HEK293 (cell line): ENCODE data around the gene CFAP43.

Experiments
- CTCF ChIA-PET: fragments of 350-600 bp; formaldehyde crosslinking; extraction: SDS; loops from one replicate; lab custom pipeline; 2021; ENCODE audit warnings: antibody characterized with exemption; lab: Yijun Ruan, JAX
- POLR2A ChIA-PET: fragments of 300-600 bp; formaldehyde crosslinking; extraction: SDS; loops from one replicate; lab custom pipeline; 2020; ENCODE audit warnings: antibody characterized with exemption, inconsistent platforms; lab: Yijun Ruan, JAX
- H3K27ac ChIP-seq: fragments of 200-500 bp; sonication (Bioruptor generic); 2 replicates; pipeline ENCODE4 v1.5.1; 2014; ENCODE audit warnings: low read depth, low read length, control low read depth, inconsistent platforms; ENCODE audit errors: extremely low read depth
- H3K36me3 ChIP-seq, 2 experiments: fragments of 200-500 bp in 1 of 2; sonication (Bioruptor generic) in 1 of 2; 1 replicate in 1 of 2; 2 replicates in 1 of 2; pipeline ENCODE4 v1.5.1; 2014 to 2017; ENCODE audit warnings: inconsistent platforms in 2 of 2, low read length in 2 of 2; ENCODE audit not compliant: control insufficient read depth in 2 of 2, insufficient read depth in 1 of 2
- H3K4me1 ChIP-seq: fragments of 200-500 bp; sonication (Bioruptor generic); 2 replicates; pipeline ENCODE4 v1.5.1; 2014; ENCODE audit warnings: mild to moderate bottlenecking, low read length, inconsistent platforms; ENCODE audit not compliant: control insufficient read depth, insufficient read depth
- H3K4me3 ChIP-seq: 2 replicates; pipeline ENCODE4 v1.5.1; 2011; ENCODE audit warnings: low read depth, mild to moderate bottlenecking, control low read depth, low read length, moderate library complexity
- H3K9me3 ChIP-seq: fragments of 200-500 bp; sonication (Bioruptor generic); 2 replicates; pipeline ENCODE4 v1.5.1; 2014; ENCODE audit warnings: low read depth, low read length, inconsistent platforms; ENCODE audit not compliant: control insufficient read depth, insufficient read depth
- EGR2 ChIP-seq: fragments of 450-650 bp; formaldehyde crosslinking; IDR thresholded peaks from 2 replicates; pipeline ENCODE4 v1.5.1; 2016; ENCODE audit warnings: low read depth, missing biosample characterization, missing genetic modification characterization
- FEZF1 ChIP-seq: fragments of 450-650 bp; formaldehyde crosslinking; IDR thresholded peaks from 2 replicates; pipeline ENCODE4 v1.5.1; 2016; ENCODE audit warnings: missing biosample characterization, missing genetic modification characterization
- KLF16 ChIP-seq: fragments of 450-650 bp; formaldehyde crosslinking; IDR thresholded peaks from 2 replicates; pipeline ENCODE4 v1.5.1; 2017; ENCODE audit warnings: missing biosample characterization, missing genetic modification characterization
- KLF7 ChIP-seq: fragments of 450-650 bp; formaldehyde crosslinking; IDR thresholded peaks from 2 replicates; pipeline ENCODE4 v1.5.1; 2016; ENCODE audit warnings: missing biosample characterization, missing genetic modification characterization, borderline replicate concordance
- PBX3 ChIP-seq: sonication (generic); formaldehyde crosslinking; IDR thresholded peaks from 2 replicates; pipeline ENCODE4 v1.8.1; 2022; ENCODE audit warnings: mild to moderate bottlenecking, moderate library complexity, missing genetic modification reagents
- PRDM1 ChIP-seq: fragments of 450-650 bp; formaldehyde crosslinking; IDR thresholded peaks from 2 replicates; pipeline ENCODE4; 2016; ENCODE audit warnings: missing biosample characterization, missing genetic modification characterization
- PRDM4 ChIP-seq: fragments of 450-650 bp; formaldehyde crosslinking; IDR thresholded peaks from 2 replicates; pipeline ENCODE4 v1.5.1; 2017; ENCODE audit warnings: missing biosample characterization, missing genetic modification characterization
- TCF7L2 ChIP-seq: IDR thresholded peaks from 2 replicates; pipeline ENCODE4 v1.6.1; 2011; ENCODE audit warnings: low read depth, mild to moderate bottlenecking, inconsistent platforms, low read length, moderate library complexity, borderline replicate concordance
- ZBTB11 ChIP-seq: fragments of 450-650 bp; formaldehyde crosslinking; conservative IDR thresholded peaks from 2 replicates; pipeline ENCODE4 v1.5.1; 2016; ENCODE audit warnings: low read depth, missing biosample characterization, missing genetic modification characterization
- ZBTB17 ChIP-seq: fragments of 450-650 bp; formaldehyde crosslinking; IDR thresholded peaks from 2 replicates; pipeline ENCODE4 v1.5.1; 2016; ENCODE audit warnings: missing biosample characterization, missing genetic modification characterization
- ZBTB20 ChIP-seq: fragments of 450-650 bp; formaldehyde crosslinking; IDR thresholded peaks from 2 replicates; pipeline ENCODE4 v1.5.1; 2016; ENCODE audit warnings: missing biosample characterization, missing genetic modification characterization
- ZBTB7A ChIP-seq: fragments of 450-650 bp; formaldehyde crosslinking; IDR thresholded peaks from 2 replicates; pipeline ENCODE4 v1.5.1; 2016; ENCODE audit warnings: low read depth, missing biosample characterization, missing genetic modification characterization
- ZNF132 ChIP-seq: fragments of 450-650 bp; formaldehyde crosslinking; IDR thresholded peaks from 2 replicates; pipeline ENCODE4 v1.5.1; 2017; ENCODE audit warnings: missing biosample characterization, missing genetic modification characterization, borderline replicate concordance
- ZNF133 ChIP-seq: fragments of 450-650 bp; formaldehyde crosslinking; IDR thresholded peaks from 2 replicates; pipeline ENCODE4 v1.5.1; 2016; ENCODE audit warnings: missing biosample characterization, missing genetic modification characterization
- ZNF169 ChIP-seq: fragments of 450-650 bp; formaldehyde crosslinking; IDR thresholded peaks from 2 replicates; pipeline ENCODE4 v1.5.1; 2016; ENCODE audit warnings: missing biosample characterization, missing genetic modification characterization
- ZNF174 ChIP-seq: fragments of 450-650 bp; formaldehyde crosslinking; IDR thresholded peaks from 2 replicates; pipeline ENCODE4 v1.5.0; 2017; ENCODE audit warnings: missing biosample characterization, mild to moderate bottlenecking, missing genetic modification characterization
- ZNF266 ChIP-seq: fragments of 450-650 bp; formaldehyde crosslinking; IDR thresholded peaks from 2 replicates; pipeline ENCODE4 v1.5.1; 2016; ENCODE audit warnings: missing biosample characterization, missing genetic modification characterization, low read depth
- ZNF426 ChIP-seq: fragments of 450-650 bp; formaldehyde crosslinking; IDR thresholded peaks from 2 replicates; pipeline ENCODE4 v1.5.1; 2017; ENCODE audit warnings: missing biosample characterization, missing genetic modification characterization, mild to moderate bottlenecking, inconsistent platforms, moderate library complexity
- ZNF48 ChIP-seq: fragments of 450-650 bp; formaldehyde crosslinking; IDR thresholded peaks from 2 replicates; pipeline ENCODE4 v1.5.1; 2016; ENCODE audit warnings: missing biosample characterization, missing genetic modification characterization
- ZNF560 ChIP-seq: fragments of 450-650 bp; formaldehyde crosslinking; IDR thresholded peaks from 2 replicates; pipeline ENCODE4 v1.5.1; 2017; ENCODE audit warnings: missing biosample characterization, missing genetic modification characterization, borderline replicate concordance
- ZNF585B ChIP-seq: fragments of 450-650 bp; formaldehyde crosslinking; IDR thresholded peaks from 2 replicates; pipeline ENCODE4 v1.5.1; 2016; ENCODE audit warnings: missing biosample characterization, missing genetic modification characterization
- ZNF596 ChIP-seq: fragments of 450-650 bp; IDR thresholded peaks from 2 replicates; pipeline ENCODE4 v1.5.0; 2018; ENCODE audit warnings: missing biosample characterization, mild to moderate bottlenecking, missing genetic modification characterization, moderate library complexity
- ZNF658 ChIP-seq: fragments of 450-650 bp; formaldehyde crosslinking; IDR thresholded peaks from 2 replicates; pipeline ENCODE4; 2016; ENCODE audit warnings: missing biosample characterization, missing genetic modification characterization
- ZNF692 ChIP-seq: fragments of 450-650 bp; formaldehyde crosslinking; IDR thresholded peaks from 2 replicates; pipeline ENCODE4 v1.5.1; 2016; ENCODE audit warnings: missing biosample characterization, missing genetic modification characterization
- ZNF76 ChIP-seq: fragments of 450-650 bp; formaldehyde crosslinking; IDR thresholded peaks from 2 replicates; pipeline ENCODE4; 2016; ENCODE audit warnings: low read depth, missing biosample characterization, missing genetic modification characterization, borderline replicate concordance
- ZNF791 ChIP-seq: fragments of 450-650 bp; formaldehyde crosslinking; IDR thresholded peaks from 2 replicates; pipeline ENCODE4 v1.5.1; 2016; ENCODE audit warnings: missing biosample characterization, missing genetic modification characterization

Gene CFAP43

GRCh38 chr10:104146882-104147281, 85.3 kb downstream of the CFAP43 start (continued):
- TF ChIP-seq TCF7L2 = no peak
- no peak for TF ChIP-seq KLF7
- TF ChIP-seq ZNF48 (tag by site-specific recombination) = no peak
- TF ChIP-seq ZNF658 (tag by site-specific recombination) = no peak
- no peak for TF ChIP-seq EGR2 (tag by site-specific recombination)
- TF ChIP-seq ZBTB17 (tag by site-specific recombination) = no peak
- no peak for TF ChIP-seq ZNF133 (tag by site-specific recombination)
- TF ChIP-seq ZNF266 (tag by site-specific recombination) = no peak

- Histone ChIP-seq H3K27ac (no peak overlapping the region), H3K4me1 (peaks cover 9% of the 10 kb centered on the region; the same call in 1 of the 2 replicates), H3K4me3 (no peak overlapping the region), H3K9me3 (no peaks in the 10 kb centered on the region), H3K36me3 (no peaks in the 10 kb centered on the region)
- TF ChIP-seq ZNF596 (tag by site-specific recombination) (no peak), ZBTB7A (tag by site-specific recombination) (no peak), PRDM1 (tag by site-specific recombination) (no peak), ZNF169 (tag by site-specific recombination) (no peak), KLF16 (no peak), ZNF76 (tag by site-specific recombination) (no peak), ZNF132 (tag by site-specific recombination) (no peak), PBX3 (CRISPR knock-in tag) (no peak), ZNF174 (tag by site-specific recombination) (no peak), ZBTB11 (tag by site-specific recombination) (no peak), ZBTB20 (no peak), ZNF585B (no peak), ZNF791 (tag by site-specific recombination) (no peak), ZNF426 (no peak), ZNF692 (tag by site-specific recombination) (no peak), PRDM4 (tag by site-specific recombination) (no peak), ZNF560 (tag by site-specific recombination) (no peak), FEZF1 (tag by site-specific recombination) (no peak)
- ChIA-PET CTCF (interaction anchor here (0.6 to 1.3 kb wide), 3 partner anchors 14 to 160 kb away, joined by 3 to 4 read pairs (median 3); no protein-coding TSS in a partner anchor), POLR2A (no interaction called here)
These were observed 87.2 kb downstream of the CFAP43 start for GRCh38 chr10:104144931-104145330.
